Brain microvascular endothelial cell (primary cell): ENCODE measurements around the gene MKX.

ENCODE experiments used
- DNase-seq: peaks from one replicate; pipeline ENCODE4 v3.0.0-alpha.2; 2020
- H3K27ac ChIP-seq: fragments of 250-450 bp; sonication (Bioruptor Pico); 2 replicates; pipeline ENCODE4 v1.5.1; 2020; ENCODE audit warnings: mild to moderate bottlenecking, moderate library complexity
- H3K27me3 ChIP-seq: fragments of 250-450 bp; sonication (Bioruptor Pico); replicated peaks from 2 replicates; pipeline ENCODE4 v1.5.1; 2020; ENCODE audit warnings: mild to moderate bottlenecking
- H3K36me3 ChIP-seq: fragments of 250-450 bp; sonication (Bioruptor Pico); replicated peaks from 2 replicates; pipeline ENCODE4 v1.5.1; 2020; ENCODE audit warnings: mild to moderate bottlenecking
- H3K4me3 ChIP-seq: 2 replicates; pipeline ENCODE4 v1.5.1; 2011; ENCODE audit warnings: low read depth, mild to moderate bottlenecking, control low read depth, low read length, moderate library complexity
- in situ Hi-C: cut with HindIII; loops from 2 replicates; pipeline ENCODE4 v1.10.0; 2017; ENCODE audit warnings: low sequenced_read_pairs, low pct_ligation_motif_present
- TF ChIP-seq, protein P1 (sequence below): IDR thresholded peaks from 2 replicates; pipeline ENCODE4 v1.5.1; 2011; ENCODE audit warnings: low read depth, mild to moderate bottlenecking, moderate library complexity, low read length, control low read depth, inconsistent platforms; ENCODE audit errors: missing control alignments

The MKX gene

DNA sequence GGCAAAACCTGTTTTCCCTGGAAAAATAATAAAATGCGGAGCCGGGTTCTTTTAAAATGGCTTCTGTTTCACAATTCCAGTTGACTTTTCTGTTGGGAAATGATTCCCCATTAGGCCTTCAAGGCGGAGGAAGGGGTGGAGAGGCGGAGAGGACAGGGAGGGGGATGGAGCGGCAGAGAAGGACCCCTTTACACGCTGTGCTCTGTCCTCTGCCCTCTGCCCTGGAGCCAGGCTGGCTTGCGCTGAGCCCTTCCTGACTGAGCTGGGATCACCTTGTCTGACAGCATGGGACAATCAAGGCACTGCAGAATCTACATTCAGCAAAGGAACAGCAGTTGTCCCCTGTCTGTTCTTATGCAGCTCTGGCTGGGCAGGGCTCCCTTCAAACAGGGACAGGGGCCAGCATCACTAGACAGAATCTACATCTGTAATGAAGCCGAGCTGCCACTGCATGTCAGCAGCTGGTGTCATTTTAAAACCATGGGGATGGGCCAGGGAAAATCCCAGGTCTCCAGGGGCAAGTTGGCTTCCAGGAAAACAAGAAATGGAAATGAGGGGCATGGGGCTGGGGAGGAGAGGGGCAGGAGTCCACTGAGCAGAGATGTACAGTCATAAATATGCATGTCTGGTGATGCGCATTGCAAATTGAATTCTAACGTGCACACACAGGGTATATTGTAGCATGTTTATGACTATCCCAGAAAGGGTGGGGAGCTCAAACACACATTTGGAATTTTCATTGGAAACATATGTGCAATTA lies 120.0 kb downstream of the MKX start:
- TF ChIP-seq, protein P1, sequence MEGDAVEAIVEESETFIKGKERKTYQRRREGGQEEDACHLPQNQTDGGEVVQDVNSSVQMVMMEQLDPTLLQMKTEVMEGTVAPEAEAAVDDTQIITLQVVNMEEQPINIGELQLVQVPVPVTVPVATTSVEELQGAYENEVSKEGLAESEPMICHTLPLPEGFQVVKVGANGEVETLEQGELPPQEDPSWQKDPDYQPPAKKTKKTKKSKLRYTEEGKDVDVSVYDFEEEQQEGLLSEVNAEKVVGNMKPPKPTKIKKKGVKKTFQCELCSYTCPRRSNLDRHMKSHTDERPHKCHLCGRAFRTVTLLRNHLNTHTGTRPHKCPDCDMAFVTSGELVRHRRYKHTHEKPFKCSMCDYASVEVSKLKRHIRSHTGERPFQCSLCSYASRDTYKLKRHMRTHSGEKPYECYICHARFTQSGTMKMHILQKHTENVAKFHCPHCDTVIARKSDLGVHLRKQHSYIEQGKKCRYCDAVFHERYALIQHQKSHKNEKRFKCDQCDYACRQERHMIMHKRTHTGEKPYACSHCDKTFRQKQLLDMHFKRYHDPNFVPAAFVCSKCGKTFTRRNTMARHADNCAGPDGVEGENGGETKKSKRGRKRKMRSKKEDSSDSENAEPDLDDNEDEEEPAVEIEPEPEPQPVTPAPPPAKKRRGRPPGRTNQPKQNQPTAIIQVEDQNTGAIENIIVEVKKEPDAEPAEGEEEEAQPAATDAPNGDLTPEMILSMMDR, result no peak
- in situ Hi-C loops, result no loop called here
- Histone ChIP-seq H3K27ac (no peak overlapping the region), H3K36me3 (no peaks in the 10 kb centered on the region), H3K4me3 (no peak overlapping the region), H3K27me3 (no peaks in the 10 kb centered on the region)
- no peak for DNase-seq

DNA sequence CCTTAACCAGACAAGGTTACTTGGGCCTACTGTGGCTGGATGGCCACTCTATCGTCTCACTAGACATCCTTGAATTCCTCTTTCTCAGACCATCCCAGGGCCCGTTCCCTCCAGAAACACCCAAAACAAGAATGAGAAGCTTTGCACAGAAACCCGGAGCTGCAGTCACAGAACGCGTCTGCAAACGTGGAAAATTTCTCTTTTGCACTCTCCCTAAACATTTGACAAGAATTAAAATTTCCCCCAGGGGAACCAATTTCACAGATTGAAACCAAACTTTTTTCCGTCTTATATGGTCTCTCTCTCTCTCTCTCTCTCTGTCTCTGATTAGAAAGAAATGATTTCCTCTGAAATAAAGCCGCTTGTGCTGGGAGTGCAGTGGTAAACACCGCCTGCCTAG lies 120.7 kb downstream of the MKX start:
- Histone ChIP-seq H3K27ac (no peak overlapping the region), H3K27me3 (no peaks in the 10 kb centered on the region), H3K4me3 (no peak overlapping the region), H3K36me3 (no peaks in the 10 kb centered on the region)
- DNase-seq, result no peak
- in situ Hi-C loops, result no loop called here
- TF ChIP-seq, protein P1, result no peak
